ENCODE data around the gene NELFA.
A peak's percentile ranks its signal among the peaks of the same experiment; 100 is the strongest.

The NELFA gene

DNA sequence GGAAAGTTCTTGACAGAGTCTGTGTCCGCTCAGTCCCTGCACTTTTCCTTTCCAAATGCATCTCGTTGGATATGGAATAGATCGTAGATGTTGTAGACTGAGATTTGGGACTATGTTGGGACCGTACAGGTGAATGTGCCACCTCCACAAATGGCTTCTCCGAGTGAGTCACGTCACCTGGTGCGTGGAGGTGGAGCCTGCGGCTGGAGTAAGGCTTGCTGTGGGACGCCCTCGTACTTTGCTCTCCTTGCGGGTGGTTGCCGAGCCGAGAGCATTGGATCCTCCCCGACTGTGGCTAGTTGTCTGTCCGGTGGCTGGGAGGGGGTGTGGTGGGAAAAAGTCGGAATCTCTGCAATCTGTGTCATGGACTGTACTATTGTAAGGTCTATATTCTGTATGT lies 60.5 kb downstream of the NELFA start:
- intact Hi-C loops (cut with DNase I), result no loop called here
- peak in 1 of 10 donors; percentile 48 for DNase-seq

DNA sequence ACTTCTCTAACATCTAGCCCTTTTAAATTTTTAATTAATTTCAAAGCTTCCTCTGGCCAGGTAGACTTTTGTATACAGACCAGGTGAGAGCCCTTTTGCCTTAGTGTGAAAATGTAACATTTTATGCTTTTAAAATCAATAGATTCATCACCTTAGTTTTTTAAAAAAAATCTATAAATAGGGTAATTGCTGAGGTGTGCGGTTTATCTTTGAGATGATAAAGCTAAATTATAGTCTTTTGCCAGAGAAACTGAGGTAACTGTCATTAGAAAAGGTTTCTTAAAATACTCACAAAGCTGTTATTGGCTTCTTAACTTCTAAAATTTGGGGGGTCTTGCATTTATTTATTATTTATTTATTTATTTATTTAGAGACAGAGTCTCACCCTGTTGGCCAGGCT lies 62.9 kb downstream of the NELFA start:
- intact Hi-C loops (cut with DNase I), result no loop called here
- no peak for DNase-seq

- DNase-seq, result peak in 1 of 10 donors; percentile 71
- intact Hi-C loops (cut with DNase I), result no loop called here
These were observed 63.5 kb downstream of the NELFA start for GRCh38 chr4:1945124-1945895.

GRCh38 chr4:1943928-1944327 lies 64.8 kb downstream of the NELFA start:
- no peak for DNase-seq

DNA sequence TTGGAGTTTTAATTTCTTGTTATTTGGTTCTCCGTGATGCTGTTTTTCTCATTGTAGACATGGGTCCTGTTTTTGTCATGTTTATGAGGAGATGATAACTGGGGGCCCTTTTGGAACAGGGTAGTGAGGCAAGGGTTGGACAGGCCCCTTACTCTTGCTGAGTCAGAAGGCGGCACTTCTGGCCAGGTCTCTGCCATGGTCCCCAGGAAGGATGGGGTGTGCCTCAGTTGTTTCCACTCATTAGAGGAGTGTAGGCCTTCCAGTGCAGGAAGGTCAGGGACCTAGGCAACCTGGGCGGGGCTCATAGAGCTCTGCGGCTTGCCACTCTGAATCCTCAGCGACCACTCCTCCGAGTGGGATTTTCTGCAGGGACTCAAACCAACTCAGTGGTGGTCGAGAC lies 68.2 kb downstream of the NELFA start:
- intact Hi-C loops (cut with DNase I), result no loop called here
- peak in 1 of 10 donors; percentile 45 for DNase-seq

More at GRCh38 chr4:1943928-1944327, 64.8 kb downstream of the NELFA start:
- intact Hi-C loops (cut with DNase I), result no loop called here

GRCh38 chr4:1939664-1940509 lies 68.9 kb downstream of the NELFA start:
- intact Hi-C loops (cut with DNase I), result no loop called here
- peak in 2 of 10 donors; percentile 22 to 41 for DNase-seq

- peak in 1 of 10 donors; percentile 14 for DNase-seq
- intact Hi-C loops (cut with DNase I), result no loop called here
These were observed 70.7 kb downstream of the NELFA start for GRCh38 chr4:1938027-1938426.

DNA sequence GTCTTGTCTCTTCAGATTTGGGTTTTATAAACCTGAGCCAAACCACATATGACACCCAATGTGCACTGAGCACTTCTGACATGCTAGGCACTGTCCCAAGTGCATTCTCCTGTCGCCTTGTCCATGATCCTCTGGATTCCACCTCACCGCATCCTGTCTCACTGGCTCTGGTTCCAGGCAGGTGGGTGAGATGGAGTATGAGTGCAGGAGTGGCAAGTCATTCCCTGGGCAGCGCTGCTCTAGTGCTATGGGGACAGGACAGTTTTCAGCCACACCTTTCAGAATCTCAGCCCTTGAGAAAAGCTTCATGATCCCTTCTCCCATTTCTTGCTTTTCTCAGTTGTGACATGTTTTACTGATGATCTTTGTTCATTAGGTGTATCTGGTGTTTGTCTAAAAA lies 71.2 kb downstream of the NELFA start:
- intact Hi-C loops (cut with DNase I), result no loop called here
- DNase-seq, result peak in 1 of 10 donors; percentile 19

DNA sequence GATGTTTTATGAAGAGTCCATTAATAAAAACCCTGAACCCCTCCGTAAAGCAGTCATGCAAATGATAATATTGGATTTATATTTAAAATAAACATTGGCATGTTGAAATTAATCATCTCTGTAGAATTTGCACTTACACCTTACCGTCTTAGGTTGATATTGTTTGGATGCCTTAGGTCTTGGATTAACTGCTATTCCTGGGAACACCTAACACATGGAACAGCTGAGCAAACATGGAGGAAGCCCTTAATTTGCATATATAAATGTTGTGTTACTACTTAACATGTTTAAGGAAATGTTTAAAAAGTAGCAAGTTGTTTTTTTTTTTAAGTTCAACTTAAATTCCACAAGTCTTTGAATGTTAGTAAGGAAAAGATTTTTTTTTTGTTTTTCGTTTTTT lies 75.1 kb downstream of the NELFA start:
- no peak for DNase-seq
- intact Hi-C loops (cut with DNase I), result no loop called here

- intact Hi-C loops (cut with DNase I), result no loop called here
- peak in 2 of 10 donors; percentile 72 to 73 for DNase-seq
These were observed 76.0 kb downstream of the NELFA start for GRCh38 chr4:1932736-1933135.
